HG02763 (cell line): Measurements from ENCODE around the gene HLA-DPB1.

Experiments
- ATAC-seq: cut with Tn5 transposase; IDR thresholded peaks from one replicate; pipeline ENCODE4 v1.9.1; 2021; ENCODE audit warnings: mild to moderate bottlenecking, moderate library complexity; ENCODE audit not compliant: unreplicated experiment

The HLA-DPB1 gene

DNA sequence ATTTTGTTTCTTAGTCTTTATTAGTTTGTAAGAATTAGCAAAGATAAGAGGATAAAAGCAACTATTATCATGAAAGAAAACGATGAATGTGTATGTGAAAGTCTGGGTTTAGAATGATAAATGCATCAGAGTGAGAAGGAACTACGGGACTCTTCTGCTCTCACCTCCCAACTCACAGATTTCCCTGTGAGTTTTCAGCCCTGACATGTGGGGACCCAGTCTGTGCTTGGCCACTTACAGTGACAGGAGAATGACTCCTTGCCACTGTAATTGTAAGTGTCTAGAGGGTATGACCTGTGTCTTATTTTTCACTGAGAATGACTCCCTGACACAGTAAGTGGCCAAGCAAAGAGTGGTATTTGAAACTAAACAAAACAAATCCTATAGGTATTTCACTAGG lies 4.9 kb upstream of the HLA-DPB1 start:
- ATAC-seq, result no peak

- no peak for ATAC-seq
These were observed 4.2 kb upstream of the HLA-DPB1 start for GRCh38 chr6:33071569-33071968.

GRCh38 chr6:33072508-33073100 lies 3.2 kb upstream of the HLA-DPB1 start:
- no peak for ATAC-seq

GRCh38 chr6:33073431-33073871 lies 2.3 kb upstream of the HLA-DPB1 start, which contains the start of gene HLA-DPA1:
Gene HLA-DPA1, minus strand, starts transcription at chr6:33073649.
- ATAC-seq, result peak; percentile 69

DNA sequence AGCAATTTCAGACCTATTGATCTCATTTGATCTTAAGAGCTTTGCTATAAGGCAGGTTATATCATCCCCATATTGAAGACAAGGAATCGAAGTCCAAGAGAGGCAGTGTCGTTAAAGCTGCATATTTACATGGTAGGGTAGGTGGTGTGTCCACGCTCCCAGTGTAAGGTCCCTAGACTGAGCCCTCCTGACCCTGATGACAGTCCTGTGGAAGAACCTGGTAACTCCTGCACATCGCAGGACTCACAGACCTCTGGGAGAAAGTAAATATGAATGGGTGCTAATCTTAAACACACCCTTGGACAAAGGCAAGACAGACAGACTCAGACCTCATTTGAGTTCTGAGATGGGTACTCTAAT lies 602 bp upstream of the HLA-DPB1 start:
- peak; percentile 3 for ATAC-seq

DNA sequence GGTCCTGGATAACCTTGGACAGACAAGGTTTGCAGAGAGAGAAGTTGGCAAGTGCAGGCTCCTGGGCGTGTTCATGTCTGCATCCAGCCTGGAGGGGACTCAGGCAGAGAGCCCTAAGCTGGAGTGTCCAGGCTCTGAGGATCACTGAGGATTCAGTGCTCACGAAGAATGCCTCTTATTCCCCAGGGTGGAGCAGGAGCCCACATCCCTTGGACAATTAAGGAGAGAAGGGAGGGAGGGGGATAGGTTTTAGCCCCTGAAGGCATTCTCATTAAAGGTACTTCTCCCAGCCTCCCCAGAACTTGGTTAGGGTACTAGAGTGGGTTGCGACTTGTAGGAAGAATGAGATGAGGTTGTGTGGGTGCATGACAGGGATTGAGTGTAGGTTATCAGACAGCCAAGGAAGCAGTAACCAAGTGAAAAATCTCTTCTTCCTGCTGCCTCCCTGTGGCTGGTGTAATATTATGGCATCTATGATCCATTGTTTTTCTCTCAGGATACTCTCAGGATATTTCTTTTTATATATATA lies 680 bp downstream of the HLA-DPB1 start:
- no peak for ATAC-seq

DNA sequence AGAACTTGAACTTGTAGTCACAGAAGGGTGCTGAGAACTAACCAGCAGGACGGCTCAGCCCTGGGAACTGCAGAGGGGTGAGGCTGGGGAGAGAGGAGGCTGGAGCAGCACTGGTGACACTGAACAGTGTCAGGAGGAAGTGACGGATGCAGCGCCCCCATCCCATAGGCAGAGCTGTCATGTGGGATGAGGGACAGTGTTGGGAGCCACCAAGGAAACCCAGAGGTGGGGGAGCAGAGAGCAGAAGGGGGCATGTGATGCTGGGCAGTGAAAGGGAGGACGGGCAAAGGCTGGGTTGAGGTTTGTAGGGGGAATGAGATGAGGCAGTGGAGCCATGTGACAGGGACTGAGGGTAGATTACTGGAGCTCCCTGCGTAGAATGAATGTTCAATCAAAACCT lies 2.1 kb downstream of the HLA-DPB1 start:
- no peak for ATAC-seq

GRCh38 chr6:33078442-33078841 lies 2.7 kb downstream of the HLA-DPB1 start:
- ATAC-seq, result no peak

GRCh38 chr6:33078919-33079521 lies 3.2 kb downstream of the HLA-DPB1 start:
- ATAC-seq, result no peak

GRCh38 chr6:33079580-33079979 lies 3.8 kb downstream of the HLA-DPB1 start:
- ATAC-seq, result no peak

- no peak for ATAC-seq
These were observed 4.6 kb downstream of the HLA-DPB1 start for GRCh38 chr6:33080127-33081089.

DNA sequence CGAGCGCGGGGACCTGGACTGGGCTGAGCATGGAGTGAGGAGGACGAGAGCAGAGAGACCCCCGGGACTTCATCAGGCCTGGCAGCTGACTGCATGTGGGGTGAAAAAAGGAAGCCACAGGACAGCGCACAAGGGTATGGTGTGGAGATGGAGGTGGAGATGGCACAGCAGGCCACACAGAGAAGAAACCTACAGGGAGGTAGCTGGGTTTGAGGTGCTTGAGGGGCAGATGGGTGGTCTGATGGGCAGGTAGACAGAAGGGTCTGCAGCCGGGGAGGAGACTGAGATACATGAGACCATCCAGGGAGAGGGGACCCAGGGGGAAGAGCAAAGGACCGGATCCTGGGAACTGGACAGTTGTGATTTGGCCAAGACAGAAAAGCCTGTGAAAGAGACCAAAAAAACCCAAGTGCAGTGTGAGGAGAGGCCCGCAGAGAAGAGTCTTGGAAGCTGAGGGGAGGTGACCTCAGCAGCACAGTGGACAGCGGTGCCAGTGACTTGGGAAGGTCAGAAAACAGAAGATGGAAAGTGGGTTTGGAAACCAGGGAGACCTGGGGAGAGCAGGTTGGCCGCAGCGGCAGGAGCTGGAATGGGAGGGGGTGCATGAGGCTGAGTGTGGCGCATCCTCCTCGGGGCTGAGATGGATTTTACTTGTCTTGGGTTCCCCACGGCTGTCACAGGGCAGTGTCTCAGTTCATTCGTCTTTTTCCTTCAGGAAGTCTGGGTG lies 5.5 kb downstream of the HLA-DPB1 start:
- ATAC-seq, result no peak

GRCh38 chr6:33082702-33083101 lies 6.9 kb downstream of the HLA-DPB1 start:
- no peak for ATAC-seq

GRCh38 chr6:33085627-33086026 lies 9.8 kb downstream of the HLA-DPB1 start:
- ATAC-seq, result no peak

DNA sequence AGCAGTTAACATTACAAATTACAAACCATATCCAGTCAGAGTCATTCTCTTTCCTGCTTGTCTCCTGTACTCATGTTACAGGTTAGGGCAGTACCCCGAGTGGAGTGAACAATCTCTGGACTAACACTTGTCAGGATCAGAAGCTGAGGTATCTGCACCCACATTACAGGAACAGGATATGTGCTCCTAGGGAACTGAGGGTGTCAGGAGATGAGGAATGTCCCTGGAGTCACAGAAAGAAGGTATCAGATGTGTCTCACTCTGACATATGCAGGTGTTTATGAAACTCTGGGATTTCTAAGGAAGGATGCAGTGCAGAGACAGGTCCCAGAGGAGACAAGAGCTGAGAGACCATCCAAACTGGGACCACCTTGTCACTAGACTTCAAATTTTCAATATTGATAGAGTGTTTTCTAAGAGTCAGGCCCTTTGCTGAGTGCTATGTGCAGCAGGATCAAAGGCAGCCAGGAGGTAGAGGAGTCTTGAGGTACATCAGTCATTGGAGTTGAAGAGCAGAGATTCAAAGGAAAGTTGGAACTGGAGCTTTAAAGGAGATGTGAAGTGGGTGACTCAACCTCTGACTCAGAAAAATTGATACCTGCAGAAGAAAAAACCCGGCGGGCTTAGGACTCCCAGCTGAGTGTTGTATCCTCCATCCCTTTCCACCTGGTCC lies 12.6 kb downstream of the HLA-DPB1 start:
- no peak for ATAC-seq

DNA sequence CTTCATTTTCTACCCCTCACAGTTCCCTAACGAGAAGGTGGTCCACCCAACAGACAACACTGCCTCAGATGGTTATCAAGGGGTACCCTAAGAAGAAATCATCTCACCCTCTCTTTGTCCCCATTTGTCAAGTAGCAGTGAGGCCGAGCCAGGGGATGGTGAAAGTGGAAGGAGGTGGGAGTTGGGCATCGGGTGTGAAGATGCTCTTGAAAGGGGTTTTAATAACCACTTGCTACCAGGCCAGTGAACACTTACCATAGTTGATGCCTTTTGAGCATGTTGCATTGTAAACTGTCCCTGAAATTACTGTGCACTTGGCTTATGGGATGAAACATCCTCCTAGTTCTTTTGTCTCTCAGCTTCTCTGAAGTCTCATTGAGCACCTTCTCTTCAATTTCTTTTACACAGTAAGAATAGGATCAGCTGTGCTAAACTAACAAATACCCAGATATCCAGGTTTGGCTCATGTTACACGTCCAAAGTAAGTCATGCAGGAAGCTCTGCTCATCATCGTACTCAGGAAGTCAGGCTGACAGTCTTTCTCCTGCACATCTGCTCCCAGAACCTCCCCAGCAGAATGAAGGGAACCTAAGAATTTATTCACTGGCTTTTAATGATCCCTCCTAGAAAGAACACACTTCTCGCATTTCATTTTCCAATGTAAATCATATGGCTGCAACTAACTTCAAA lies 13.3 kb downstream of the HLA-DPB1 start:
- no peak for ATAC-seq

DNA sequence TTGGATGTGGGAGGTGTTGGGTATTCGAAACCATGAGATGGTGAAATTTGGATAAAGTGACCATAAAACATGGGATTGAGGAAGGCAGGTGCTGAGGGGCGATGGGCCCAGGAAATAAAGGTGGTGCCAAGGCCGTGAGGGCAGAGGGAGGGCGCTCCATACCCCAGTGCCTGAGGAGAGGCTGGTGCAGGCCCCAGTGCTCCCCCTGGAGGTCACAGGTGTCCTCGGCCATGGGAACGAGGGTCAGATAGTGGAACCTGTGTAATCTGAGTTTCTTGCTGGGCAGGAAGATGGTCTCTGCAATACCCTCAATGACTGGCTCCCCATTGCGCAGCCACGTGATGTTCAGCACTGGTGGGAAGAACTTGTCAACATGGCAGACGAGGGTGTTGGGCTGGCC lies 16.2 kb downstream of the HLA-DPB1 start:
- ATAC-seq, result no peak

GRCh38 chr6:33092385-33092784 lies 16.6 kb downstream of the HLA-DPB1 start:
- no peak for ATAC-seq

GRCh38 chr6:33093855-33094254 lies 18.1 kb downstream of the HLA-DPB1 start:
- no peak for ATAC-seq

- ATAC-seq, result no peak
These were observed 19.9 kb downstream of the HLA-DPB1 start for GRCh38 chr6:33095681-33096080.
